Measurements from ENCODE around the gene GRK2. TPM values are rescaled to one million over a fixed set of nuclear protein-coding genes. Genes with fewer than 3 reads are reported as not detected.

GRK2 gene
- total and polyA plus RNA-seq, 2 of the 8 experiments (the other 6 are each of a cell fraction or from before 2014, with no cell fraction given) = 47.3 to 49.7 TPM

DNA sequence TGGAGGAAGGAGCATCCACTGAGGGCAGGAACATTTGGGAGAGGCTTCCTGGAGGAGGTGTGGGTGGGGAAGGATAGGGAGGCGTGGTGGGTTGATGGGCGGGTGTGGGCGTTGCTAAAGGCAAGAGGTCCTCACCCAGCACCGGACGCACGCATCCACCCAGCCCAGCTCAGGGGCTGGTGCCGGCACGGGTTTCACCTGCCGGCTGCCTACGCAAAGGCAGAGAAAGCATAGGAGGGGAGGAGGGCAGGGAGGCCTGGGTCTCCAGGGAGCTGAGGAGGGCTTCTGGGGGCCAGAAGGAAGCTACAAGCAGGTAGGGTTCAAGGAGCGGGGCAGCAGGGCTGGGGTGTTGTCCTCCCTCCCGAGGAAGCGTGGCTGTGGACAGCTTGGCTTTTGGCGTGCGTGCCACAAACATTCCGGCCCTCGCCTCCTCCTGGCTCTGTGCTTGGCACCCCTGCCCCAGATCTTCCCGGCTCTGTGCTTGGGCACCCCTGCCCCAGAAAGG is 44.8 kb downstream of the GRK2 start (continued):
- TF ChIP-seq, protein P1, sequence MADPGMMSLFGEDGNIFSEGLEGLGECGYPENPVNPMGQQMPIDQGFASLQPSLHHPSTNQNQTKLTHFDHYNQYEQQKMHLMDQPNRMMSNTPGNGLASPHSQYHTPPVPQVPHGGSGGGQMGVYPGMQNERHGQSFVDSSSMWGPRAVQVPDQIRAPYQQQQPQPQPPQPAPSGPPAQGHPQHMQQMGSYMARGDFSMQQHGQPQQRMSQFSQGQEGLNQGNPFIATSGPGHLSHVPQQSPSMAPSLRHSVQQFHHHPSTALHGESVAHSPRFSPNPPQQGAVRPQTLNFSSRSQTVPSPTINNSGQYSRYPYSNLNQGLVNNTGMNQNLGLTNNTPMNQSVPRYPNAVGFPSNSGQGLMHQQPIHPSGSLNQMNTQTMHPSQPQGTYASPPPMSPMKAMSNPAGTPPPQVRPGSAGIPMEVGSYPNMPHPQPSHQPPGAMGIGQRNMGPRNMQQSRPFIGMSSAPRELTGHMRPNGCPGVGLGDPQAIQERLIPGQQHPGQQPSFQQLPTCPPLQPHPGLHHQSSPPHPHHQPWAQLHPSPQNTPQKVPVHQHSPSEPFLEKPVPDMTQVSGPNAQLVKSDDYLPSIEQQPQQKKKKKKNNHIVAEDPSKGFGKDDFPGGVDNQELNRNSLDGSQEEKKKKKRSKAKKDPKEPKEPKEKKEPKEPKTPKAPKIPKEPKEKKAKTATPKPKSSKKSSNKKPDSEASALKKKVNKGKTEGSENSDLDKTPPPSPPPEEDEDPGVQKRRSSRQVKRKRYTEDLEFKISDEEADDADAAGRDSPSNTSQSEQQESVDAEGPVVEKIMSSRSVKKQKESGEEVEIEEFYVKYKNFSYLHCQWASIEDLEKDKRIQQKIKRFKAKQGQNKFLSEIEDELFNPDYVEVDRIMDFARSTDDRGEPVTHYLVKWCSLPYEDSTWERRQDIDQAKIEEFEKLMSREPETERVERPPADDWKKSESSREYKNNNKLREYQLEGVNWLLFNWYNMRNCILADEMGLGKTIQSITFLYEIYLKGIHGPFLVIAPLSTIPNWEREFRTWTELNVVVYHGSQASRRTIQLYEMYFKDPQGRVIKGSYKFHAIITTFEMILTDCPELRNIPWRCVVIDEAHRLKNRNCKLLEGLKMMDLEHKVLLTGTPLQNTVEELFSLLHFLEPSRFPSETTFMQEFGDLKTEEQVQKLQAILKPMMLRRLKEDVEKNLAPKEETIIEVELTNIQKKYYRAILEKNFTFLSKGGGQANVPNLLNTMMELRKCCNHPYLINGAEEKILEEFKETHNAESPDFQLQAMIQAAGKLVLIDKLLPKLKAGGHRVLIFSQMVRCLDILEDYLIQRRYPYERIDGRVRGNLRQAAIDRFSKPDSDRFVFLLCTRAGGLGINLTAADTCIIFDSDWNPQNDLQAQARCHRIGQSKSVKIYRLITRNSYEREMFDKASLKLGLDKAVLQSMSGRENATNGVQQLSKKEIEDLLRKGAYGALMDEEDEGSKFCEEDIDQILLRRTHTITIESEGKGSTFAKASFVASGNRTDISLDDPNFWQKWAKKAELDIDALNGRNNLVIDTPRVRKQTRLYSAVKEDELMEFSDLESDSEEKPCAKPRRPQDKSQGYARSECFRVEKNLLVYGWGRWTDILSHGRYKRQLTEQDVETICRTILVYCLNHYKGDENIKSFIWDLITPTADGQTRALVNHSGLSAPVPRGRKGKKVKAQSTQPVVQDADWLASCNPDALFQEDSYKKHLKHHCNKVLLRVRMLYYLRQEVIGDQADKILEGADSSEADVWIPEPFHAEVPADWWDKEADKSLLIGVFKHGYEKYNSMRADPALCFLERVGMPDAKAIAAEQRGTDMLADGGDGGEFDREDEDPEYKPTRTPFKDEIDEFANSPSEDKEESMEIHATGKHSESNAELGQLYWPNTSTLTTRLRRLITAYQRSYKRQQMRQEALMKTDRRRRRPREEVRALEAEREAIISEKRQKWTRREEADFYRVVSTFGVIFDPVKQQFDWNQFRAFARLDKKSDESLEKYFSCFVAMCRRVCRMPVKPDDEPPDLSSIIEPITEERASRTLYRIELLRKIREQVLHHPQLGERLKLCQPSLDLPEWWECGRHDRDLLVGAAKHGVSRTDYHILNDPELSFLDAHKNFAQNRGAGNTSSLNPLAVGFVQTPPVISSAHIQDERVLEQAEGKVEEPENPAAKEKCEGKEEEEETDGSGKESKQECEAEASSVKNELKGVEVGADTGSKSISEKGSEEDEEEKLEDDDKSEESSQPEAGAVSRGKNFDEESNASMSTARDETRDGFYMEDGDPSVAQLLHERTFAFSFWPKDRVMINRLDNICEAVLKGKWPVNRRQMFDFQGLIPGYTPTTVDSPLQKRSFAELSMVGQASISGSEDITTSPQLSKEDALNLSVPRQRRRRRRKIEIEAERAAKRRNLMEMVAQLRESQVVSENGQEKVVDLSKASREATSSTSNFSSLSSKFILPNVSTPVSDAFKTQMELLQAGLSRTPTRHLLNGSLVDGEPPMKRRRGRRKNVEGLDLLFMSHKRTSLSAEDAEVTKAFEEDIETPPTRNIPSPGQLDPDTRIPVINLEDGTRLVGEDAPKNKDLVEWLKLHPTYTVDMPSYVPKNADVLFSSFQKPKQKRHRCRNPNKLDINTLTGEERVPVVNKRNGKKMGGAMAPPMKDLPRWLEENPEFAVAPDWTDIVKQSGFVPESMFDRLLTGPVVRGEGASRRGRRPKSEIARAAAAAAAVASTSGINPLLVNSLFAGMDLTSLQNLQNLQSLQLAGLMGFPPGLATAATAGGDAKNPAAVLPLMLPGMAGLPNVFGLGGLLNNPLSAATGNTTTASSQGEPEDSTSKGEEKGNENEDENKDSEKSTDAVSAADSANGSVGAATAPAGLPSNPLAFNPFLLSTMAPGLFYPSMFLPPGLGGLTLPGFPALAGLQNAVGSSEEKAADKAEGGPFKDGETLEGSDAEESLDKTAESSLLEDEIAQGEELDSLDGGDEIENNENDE (IDR thresholded peaks at IDR 0.05; ENCODE audit: insufficient replicate concordance, low read length) = no peak
- no peak for TF ChIP-seq CBX8 (IDR thresholded peaks at IDR 0.05; ENCODE audit: borderline replicate concordance, low read depth, low read length)

Data from H1 (cell line).